ENCODE results near the gene B4GALT6. TPM values are rescaled to one million over a fixed set of nuclear protein-coding genes. Genes with fewer than 3 reads are reported as not detected.
A peak's percentile ranks its signal among the peaks of the same experiment; 100 is the strongest.

The B4GALT6 gene
- total and polyA plus RNA-seq, 2 of the 8 experiments (the other 6 are each of a cell fraction or from before 2014, with no cell fraction given) = 6.3 to 41.5 TPM

DNA sequence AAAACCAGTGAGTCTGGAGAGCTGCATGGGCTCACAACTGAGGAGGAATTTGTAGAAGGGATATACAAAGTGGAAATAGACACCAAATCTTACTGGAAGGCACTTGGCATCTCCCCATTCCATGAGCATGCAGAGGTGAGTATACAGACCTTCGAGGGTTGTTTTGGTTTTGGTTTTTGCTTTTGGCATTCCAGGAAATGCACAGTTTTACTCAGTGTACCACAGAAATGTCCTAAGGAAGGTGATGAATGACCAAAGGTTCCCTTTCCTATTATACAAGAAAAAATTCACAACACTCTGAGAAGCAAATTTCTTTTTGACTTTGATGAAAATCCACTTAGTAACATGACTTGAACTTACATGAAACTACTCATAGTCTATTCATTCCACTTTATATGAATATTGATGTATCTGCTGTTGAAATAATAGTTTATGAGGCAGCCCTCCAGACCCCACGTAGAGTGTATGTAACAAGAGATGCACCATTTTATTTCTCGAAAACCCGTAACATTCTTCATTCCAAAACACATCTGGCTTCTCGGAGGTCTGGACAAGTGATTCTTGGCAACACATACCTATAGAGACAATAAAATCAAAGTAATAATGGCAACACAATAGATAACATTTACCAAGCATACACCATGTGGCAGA, 89.1 kb downstream of the B4GALT6 start:
- no peaks in the 10 kb centered on the region for H3K27me3 ChIP-seq (replicated peaks in 1 of 4; ENCODE audit: control insufficient read depth in 3 of 4, extremely low read depth in 1 of 4, insufficient read depth in 3 of 4, low read length in 3 of 4)
- H3K9me3 ChIP-seq (ENCODE audit: insufficient read depth in 2 of 2, low read depth in 1 of 2, low read length in 1 of 2) = no peaks in the 10 kb centered on the region
- no peak for DNase-seq (ENCODE audit: low read depth in 1 of 2, low spot score in 2 of 2)
- H2BK5ac ChIP-seq (ENCODE audit: low read depth, low read length) = no peak overlapping the region
- no peak overlapping the region for H2BK20ac ChIP-seq (ENCODE audit: low read length)
- H3K36me3 ChIP-seq (ENCODE audit: control insufficient read depth in 2 of 4, insufficient read depth in 4 of 4, low read length in 3 of 4) = no peaks in the 10 kb centered on the region
- H2AFZ ChIP-seq (ENCODE audit: low read length) = no peak overlapping the region
- H3K4me1 ChIP-seq (replicated peaks in 1 of 4; ENCODE audit: control insufficient read depth in 3 of 4, insufficient read depth in 4 of 4, low read length in 3 of 4) = no peaks in the 10 kb centered on the region
- no peak overlapping the region for H4K8ac ChIP-seq (ENCODE audit: extremely low read depth, insufficient read depth, low read length)
- H3K4me2 ChIP-seq (ENCODE audit: insufficient read depth in 1 of 2, low read depth in 2 of 2, low read length in 2 of 2) = no peak overlapping the region
- no peak overlapping the region for H3K18ac ChIP-seq (ENCODE audit: extremely low read depth, low read length)
- H3K23ac ChIP-seq (ENCODE audit: insufficient read length) = peak overlapping the region; percentile 60
- no peaks in the 10 kb centered on the region for H3K79me1 ChIP-seq (ENCODE audit: low read depth, low read length)
- no peak for FAIRE-seq
- H3K79me2 ChIP-seq (ENCODE audit: control insufficient read depth in 1 of 2, insufficient read depth in 2 of 2, low read length in 2 of 2) = no peaks in the 10 kb centered on the region
- no peak overlapping the region for H2BK12ac ChIP-seq (ENCODE audit: low read depth, low read length)
- no peak overlapping the region for H4K5ac ChIP-seq (ENCODE audit: insufficient read length, low read depth, low read length)
- H3K56ac ChIP-seq (replicated peaks; ENCODE audit: insufficient read length, low read depth, low read length) = no peak overlapping the region
- H4K91ac ChIP-seq (replicated peaks; ENCODE audit: insufficient read length, low read length) = no peak overlapping the region
- no peak overlapping the region for H3K9ac ChIP-seq (replicated peaks in 1 of 4; ENCODE audit: extremely low read depth in 1 of 4, low read depth in 3 of 4, low read length in 3 of 4)
- no peak overlapping the region for H2BK15ac ChIP-seq (ENCODE audit: low read length)
- H4K20me1 ChIP-seq (replicated peaks in 1 of 2; ENCODE audit: control insufficient read depth in 1 of 2, insufficient read depth in 2 of 2, low read length in 2 of 2) = no peaks in the 10 kb centered on the region
- no peak overlapping the region for H3K14ac ChIP-seq (ENCODE audit: insufficient read length)
- no peak overlapping the region for H2BK120ac ChIP-seq (replicated peaks; ENCODE audit: low read depth, low read length)
- no peaks in the 10 kb centered on the region for H3K23me2 ChIP-seq (ENCODE audit: low read depth, low read length)
- no peak overlapping the region for H3K27ac ChIP-seq (ENCODE audit: low read depth, low read length)
- no peak overlapping the region for H2AK5ac ChIP-seq (ENCODE audit: low read depth, low read length)
- WGBS, 2 experiments (ENCODE audit: extremely low coverage in 1 of 2, insufficient coverage in 1 of 2, insufficient read length in 1 of 2, insufficient replicate concordance in 2 of 2, low coverage in 1 of 2, low lambda C conversion rate in 2 of 2, missing lambda C conversion rate in 1 of 2) = 84% methylated on average over 5 of the region's 5 CpGs; no CpG with 5 or more reads in 1 of the 2 experiments
- no peak overlapping the region for H3K4ac ChIP-seq (replicated peaks; ENCODE audit: insufficient read length, low read depth, low read length)
- CTCF ChIA-PET (ENCODE audit: partially characterized antibody) = interaction anchor here (0.6 to 1.9 kb wide), 4 partner anchors 15 to 31 kb away, joined by 3 to 8 read pairs (median 4); no protein-coding TSS in a partner anchor
- POLR2A ChIA-PET (ENCODE audit: partially characterized antibody) = interaction anchor here (0.7 kb wide), 1 partner anchor 15 kb away, joined by 3 read pairs; no protein-coding TSS in a partner anchor
- H3K4me3 ChIP-seq (ENCODE audit: extremely low read depth in 1 of 4, insufficient read depth in 2 of 4, low read depth in 3 of 4, low read length in 4 of 4) = no peak overlapping the region
- TF ChIP-seq ASH2L (IDR thresholded peaks at IDR 0.05; ENCODE audit: low read length) (no peak), PHF8 (conservative IDR thresholded peaks at IDR 0.05; ENCODE audit: low read depth, low read length) (no peak), NRF1 (IDR thresholded peaks at IDR 0.05; ENCODE audit: low read depth, low read length) (no peak), KDM5A (IDR thresholded peaks at IDR 0.05; ENCODE audit: low read length) (no peak), SP1 (IDR thresholded peaks at IDR 0.05; ENCODE audit: low read depth, low read length) (no peak), ZNF274 (IDR thresholded peaks at IDR 0.05; ENCODE audit: borderline replicate concordance, extremely low read depth, low read length) (no peak), TAF7 (optimal IDR thresholded peaks at IDR 0.05; ENCODE audit: borderline replicate concordance, low read depth, low read length) (no peak), POLR2AphosphoS5 (IDR thresholded peaks at IDR 0.05; ENCODE audit: low read depth, low read length) (no peak), HDAC2 (IDR thresholded peaks at IDR 0.05; ENCODE audit: borderline replicate concordance in 1 of 2, low read depth in 2 of 2, low read length in 2 of 2) (no peak), CBX8 (IDR thresholded peaks at IDR 0.05; ENCODE audit: borderline replicate concordance, low read depth, low read length) (no peak), NANOG (IDR thresholded peaks at IDR 0.05; ENCODE audit: insufficient read depth, low read depth, low read length, poor library complexity, severe bottlenecking) (no peak), CHD2 (IDR thresholded peaks at IDR 0.05; ENCODE audit: low read length) (no peak)
- TF ChIP-seq, protein P1, sequence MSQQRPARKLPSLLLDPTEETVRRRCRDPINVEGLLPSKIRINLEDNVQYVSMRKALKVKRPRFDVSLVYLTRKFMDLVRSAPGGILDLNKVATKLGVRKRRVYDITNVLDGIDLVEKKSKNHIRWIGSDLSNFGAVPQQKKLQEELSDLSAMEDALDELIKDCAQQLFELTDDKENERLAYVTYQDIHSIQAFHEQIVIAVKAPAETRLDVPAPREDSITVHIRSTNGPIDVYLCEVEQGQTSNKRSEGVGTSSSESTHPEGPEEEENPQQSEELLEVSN (IDR thresholded peaks at IDR 0.05) = no peak

Measured in H1 (cell line).